DND-41 (cell line): ENCODE data around the gene MRNIP.

ENCODE experiments used
- ATAC-seq: fragments of 200-7000 bp; cut with Tn5 transposase; 3 replicates; pipeline ENCODE4 v1.9.1; 2021; ENCODE audit warnings: low read depth; ENCODE audit not compliant: insufficient read depth
- DNase-seq: peaks from one replicate; pipeline ENCODE4 v3.0.0-alpha.2; 2020
- H2AFZ ChIP-seq: 2 replicates; pipeline ENCODE4 v1.6.0; 2012; ENCODE audit warnings: low read depth, low read length
- H3K27ac ChIP-seq: 2 replicates; pipeline ENCODE4 v1.5.1; 2012; ENCODE audit warnings: low read length, inconsistent platforms
- H3K27me3 ChIP-seq: fragments of 200-600 bp; sonication (generic); 2 replicates; pipeline ENCODE4 v1.6.0; 2012; ENCODE audit warnings: low read length, mild to moderate bottlenecking, inconsistent platforms; ENCODE audit not compliant: insufficient read depth, poor library complexity
- H3K36me3 ChIP-seq: 2 replicates; pipeline ENCODE4 v1.5.1; 2012; ENCODE audit warnings: low read length, inconsistent platforms; ENCODE audit not compliant: insufficient read depth
- H3K4me1 ChIP-seq: 2 replicates; pipeline ENCODE4 v1.5.1; 2012; ENCODE audit warnings: mild to moderate bottlenecking, low read length; ENCODE audit not compliant: insufficient read depth
- H3K4me2 ChIP-seq: 2 replicates; pipeline ENCODE4 v1.6.0; 2012; ENCODE audit warnings: mild to moderate bottlenecking, moderate library complexity, low read length, inconsistent platforms; ENCODE audit not compliant: insufficient read depth
- H3K4me3 ChIP-seq, 2 experiments: fragments of 200-600 bp in 1 of 2; shearing (Covaris generic) in 1 of 2; 2 replicates each; pipeline ENCODE4 v1.5.1; 2012 to 2016; ENCODE audit warnings: inconsistent platforms in 2 of 2, low read length in 2 of 2, mild to moderate bottlenecking in 2 of 2, low read depth in 1 of 2, moderate library complexity in 1 of 2
- H3K79me2 ChIP-seq: 2 replicates; pipeline ENCODE4 v1.6.0; 2012; ENCODE audit warnings: low read length, inconsistent platforms; ENCODE audit not compliant: insufficient read depth
- H3K9ac ChIP-seq: 2 replicates; pipeline ENCODE4 v1.6.0; 2012; ENCODE audit warnings: low read depth, mild to moderate bottlenecking, inconsistent platforms, low read length, moderate library complexity
- H3K9me3 ChIP-seq: 2 replicates; pipeline ENCODE4 v1.5.1; 2012; ENCODE audit warnings: low read length, moderate library complexity, mild to moderate bottlenecking, inconsistent platforms; ENCODE audit not compliant: insufficient read depth, severe bottlenecking
- H4K20me1 ChIP-seq: 2 replicates; pipeline ENCODE4 v1.6.0; 2012; ENCODE audit warnings: low read length; ENCODE audit not compliant: insufficient read depth
- CTCF ChIP-seq: IDR thresholded peaks from 2 replicates; pipeline ENCODE4 v1.5.1; 2012; ENCODE audit warnings: borderline replicate concordance, low read length, moderate library complexity, mild to moderate bottlenecking; ENCODE audit not compliant: poor library complexity, severe bottlenecking; ENCODE audit errors: extremely low read depth
- EZH2 ChIP-seq: IDR thresholded peaks from 3 replicates; pipeline ENCODE4 v1.6.1; 2012; ENCODE audit warnings: borderline replicate concordance, low read depth, mild to moderate bottlenecking, moderate library complexity, low read length, inconsistent platforms; ENCODE audit not compliant: severe bottlenecking

MRNIP gene

GRCh38 chr5:179827680-179828079 is 30.9 kb downstream of the MRNIP start:
- peak; percentile 9 for TF ChIP-seq CTCF
- TF ChIP-seq EZH2 = no peak
- peaks cover 4% of the 10 kb centered on the region; the same call in 1 of the 2 replicates for H3K79me2 ChIP-seq
- ATAC-seq (peak; percentile 73), DNase-seq (peak; percentile 45)
- no peaks in the 10 kb centered on the region for H3K9me3 ChIP-seq
- H3K4me1 ChIP-seq = peaks cover 1% of the 10 kb centered on the region; the same call in 1 of the 2 replicates
- H3K27me3 ChIP-seq = no peaks in the 10 kb centered on the region
- H3K9ac ChIP-seq = no peak overlapping the region
- peaks cover 80% of the 10 kb centered on the region for H3K36me3 ChIP-seq
- peaks cover 4% of the 10 kb centered on the region; the same call in 1 of the 2 replicates for H4K20me1 ChIP-seq
- no peak overlapping the region for H2AFZ ChIP-seq
- no peak overlapping the region for H3K4me3 ChIP-seq
- no peak overlapping the region for H3K27ac ChIP-seq
- no peak overlapping the region for H3K4me2 ChIP-seq

- ATAC-seq (no peak), DNase-seq (no peak)
- H2AFZ ChIP-seq = no peak overlapping the region
- TF ChIP-seq EZH2 = no peak
- no peak for TF ChIP-seq CTCF
- no peak overlapping the region for H3K4me3 ChIP-seq
- peaks cover 11% of the 10 kb centered on the region for H4K20me1 ChIP-seq
- peaks cover 20% of the 10 kb centered on the region for H3K79me2 ChIP-seq
- peaks cover 13% of the 10 kb centered on the region for H3K4me1 ChIP-seq
- peaks cover 71% of the 10 kb centered on the region for H3K36me3 ChIP-seq
- H3K27me3 ChIP-seq = no peaks in the 10 kb centered on the region
- H3K9ac ChIP-seq = no peak overlapping the region
- no peaks in the 10 kb centered on the region for H3K9me3 ChIP-seq
- H3K4me2 ChIP-seq = no peak overlapping the region
- H3K27ac ChIP-seq = no peak overlapping the region
These were observed 32.9 kb downstream of the MRNIP start for GRCh38 chr5:179825655-179826182.

- Histone ChIP-seq H3K79me2 (peaks cover 20% of the 10 kb centered on the region), H3K9me3 (no peaks in the 10 kb centered on the region), H3K4me2 (no peak overlapping the region), H3K27ac (no peak overlapping the region), H4K20me1 (peaks cover 11% of the 10 kb centered on the region), H3K4me1 (peaks cover 22% of the 10 kb centered on the region), H3K36me3 (peaks cover 64% of the 10 kb centered on the region), H3K4me3 (no peak overlapping the region), H3K27me3 (no peaks in the 10 kb centered on the region), H3K9ac (no peak overlapping the region), H2AFZ (no peak overlapping the region)
- TF ChIP-seq CTCF (no peak), EZH2 (no peak)
- DNase-seq (no peak), ATAC-seq (no peak)
These were observed 33.9 kb downstream of the MRNIP start for GRCh38 chr5:179824745-179825112.
